ENCODE measurements around the gene NEDD4.
A peak's percentile ranks its signal among the peaks of the same experiment; 100 is the strongest.

The NEDD4 gene

DNA sequence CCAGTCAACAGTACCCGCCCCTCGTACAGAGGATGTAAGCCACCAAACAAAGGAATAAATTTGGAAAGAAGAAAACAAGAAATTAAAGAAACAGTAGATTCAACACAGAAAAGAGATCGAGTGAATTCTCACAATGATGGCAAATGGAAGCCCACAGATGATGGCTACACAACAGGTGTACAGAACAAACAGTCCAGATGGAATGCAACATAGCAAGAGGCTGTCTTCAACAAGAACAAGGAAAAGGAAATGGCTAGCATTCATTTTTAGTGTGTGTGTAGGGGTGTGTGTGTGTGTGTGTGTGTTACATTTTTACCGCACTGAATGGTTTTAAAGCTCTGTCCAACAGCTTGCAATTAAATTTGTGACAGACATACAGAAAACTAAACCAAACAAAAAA, 12.9 kb downstream of the NEDD4 start:
- TF ChIP-seq, protein P1, sequence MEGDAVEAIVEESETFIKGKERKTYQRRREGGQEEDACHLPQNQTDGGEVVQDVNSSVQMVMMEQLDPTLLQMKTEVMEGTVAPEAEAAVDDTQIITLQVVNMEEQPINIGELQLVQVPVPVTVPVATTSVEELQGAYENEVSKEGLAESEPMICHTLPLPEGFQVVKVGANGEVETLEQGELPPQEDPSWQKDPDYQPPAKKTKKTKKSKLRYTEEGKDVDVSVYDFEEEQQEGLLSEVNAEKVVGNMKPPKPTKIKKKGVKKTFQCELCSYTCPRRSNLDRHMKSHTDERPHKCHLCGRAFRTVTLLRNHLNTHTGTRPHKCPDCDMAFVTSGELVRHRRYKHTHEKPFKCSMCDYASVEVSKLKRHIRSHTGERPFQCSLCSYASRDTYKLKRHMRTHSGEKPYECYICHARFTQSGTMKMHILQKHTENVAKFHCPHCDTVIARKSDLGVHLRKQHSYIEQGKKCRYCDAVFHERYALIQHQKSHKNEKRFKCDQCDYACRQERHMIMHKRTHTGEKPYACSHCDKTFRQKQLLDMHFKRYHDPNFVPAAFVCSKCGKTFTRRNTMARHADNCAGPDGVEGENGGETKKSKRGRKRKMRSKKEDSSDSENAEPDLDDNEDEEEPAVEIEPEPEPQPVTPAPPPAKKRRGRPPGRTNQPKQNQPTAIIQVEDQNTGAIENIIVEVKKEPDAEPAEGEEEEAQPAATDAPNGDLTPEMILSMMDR (IDR thresholded peaks at IDR 0.05), result no peak
- Histone ChIP-seq H3K9me3 (no peaks in the 10 kb centered on the region), H3K27ac (no peak overlapping the region), H3K4me3 (ENCODE audit: low read depth in 1 of 2, low read length in 1 of 2) (no peak overlapping the region), H3K36me3 (no peaks in the 10 kb centered on the region), H3K4me1 (ENCODE audit: control insufficient read depth in 1 of 2, insufficient read depth in 1 of 2, low read depth in 1 of 2, low read length in 1 of 2) (peaks cover 14 to 16% of the 10 kb centered on the region in 2 experiments), H3K27me3 (no peaks in the 10 kb centered on the region)

DNA sequence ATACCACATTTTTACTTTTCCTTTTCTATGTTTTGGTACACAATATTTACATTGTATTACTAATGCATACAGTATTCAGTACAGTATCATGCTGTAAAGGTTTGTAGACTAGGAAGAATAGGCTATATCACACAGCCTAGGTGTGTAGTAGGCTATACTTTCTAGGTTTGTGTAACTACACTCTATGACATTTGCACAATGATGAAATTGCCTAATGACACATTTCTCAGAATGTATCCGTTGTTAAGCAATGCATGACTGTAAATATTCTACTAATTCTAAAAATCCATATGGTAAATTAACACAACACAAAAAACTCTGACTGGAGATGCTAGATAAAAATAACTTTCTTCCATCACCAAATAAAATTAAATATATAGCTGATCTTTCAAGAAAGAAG, 16.2 kb downstream of the NEDD4 start:
- Histone ChIP-seq H3K4me3 (ENCODE audit: low read depth in 1 of 2, low read length in 1 of 2) (no peak overlapping the region), H3K27me3 (no peaks in the 10 kb centered on the region), H3K9me3 (no peaks in the 10 kb centered on the region), H3K36me3 (no peaks in the 10 kb centered on the region), H3K4me1 (ENCODE audit: control insufficient read depth in 1 of 2, insufficient read depth in 1 of 2, low read depth in 1 of 2, low read length in 1 of 2) (peaks cover 14 to 16% of the 10 kb centered on the region in 2 experiments), H3K27ac (no peak overlapping the region)
- TF ChIP-seq, protein P1 (IDR thresholded peaks at IDR 0.05), result no peak

DNA sequence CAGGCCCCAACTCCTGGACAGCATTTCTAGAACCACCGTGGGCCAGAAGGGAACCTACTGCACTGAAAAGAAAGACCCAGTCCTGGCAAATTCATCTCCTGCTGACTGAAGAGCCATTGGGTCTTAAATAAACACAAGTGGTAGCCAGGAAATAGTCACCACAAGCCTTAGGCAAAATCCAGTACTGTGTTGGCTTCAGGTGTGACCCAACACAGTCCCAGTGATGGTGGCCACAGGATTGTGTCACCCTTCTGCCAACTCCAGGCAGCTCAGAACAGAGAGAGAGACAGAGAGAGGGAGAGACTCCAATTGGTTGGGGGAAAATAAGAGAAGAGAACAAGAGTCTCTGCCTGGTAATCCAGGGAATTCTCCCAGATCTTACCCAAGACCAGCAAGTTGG, 23.1 kb downstream of the NEDD4 start:
- no peak overlapping the region for H3K4me3 ChIP-seq (ENCODE audit: low read depth in 1 of 2, low read length in 1 of 2)
- peak overlapping the region; percentile 55 for H3K27ac ChIP-seq
- H3K9me3 ChIP-seq, result no peaks in the 10 kb centered on the region
- H3K36me3 ChIP-seq, result no peaks in the 10 kb centered on the region
- TF ChIP-seq, protein P1 (IDR thresholded peaks at IDR 0.05), result no peak
- peaks cover 20 to 23% of the 10 kb centered on the region in 2 experiments for H3K4me1 ChIP-seq (ENCODE audit: control insufficient read depth in 1 of 2, insufficient read depth in 1 of 2, low read depth in 1 of 2, low read length in 1 of 2)
- no peaks in the 10 kb centered on the region for H3K27me3 ChIP-seq

DNA sequence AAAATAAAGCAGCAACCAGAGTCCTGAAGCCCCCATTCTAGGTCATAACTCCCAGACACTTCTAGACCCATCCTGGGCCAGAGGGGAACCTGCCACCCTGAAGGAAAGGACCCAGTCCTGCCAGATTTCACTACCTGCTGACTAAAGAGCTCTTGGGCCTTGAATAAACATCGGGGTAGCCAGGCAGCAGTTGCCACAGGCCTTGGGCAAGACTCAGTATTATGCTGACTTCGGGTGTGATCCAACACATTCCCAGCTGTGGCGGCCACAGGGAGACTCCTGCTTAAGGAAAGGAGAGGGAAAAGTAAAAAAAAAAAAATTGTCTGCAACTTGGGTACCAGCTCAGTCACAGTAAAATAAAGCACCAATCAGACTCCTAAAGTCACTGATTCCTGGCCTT, 23.8 kb downstream of the NEDD4 start:
- H3K27me3 ChIP-seq, result no peaks in the 10 kb centered on the region
- H3K4me1 ChIP-seq (ENCODE audit: control insufficient read depth in 1 of 2, insufficient read depth in 1 of 2, low read depth in 1 of 2, low read length in 1 of 2), result peaks cover 20 to 23% of the 10 kb centered on the region in 2 experiments
- no peak overlapping the region for H3K4me3 ChIP-seq (ENCODE audit: low read depth in 1 of 2, low read length in 1 of 2)
- peaks cover 6% of the 10 kb centered on the region for H3K36me3 ChIP-seq
- H3K27ac ChIP-seq, result peak overlapping the region; percentile 55
- no peaks in the 10 kb centered on the region for H3K9me3 ChIP-seq
- TF ChIP-seq, protein P1 (IDR thresholded peaks at IDR 0.05), result no peak

DNA sequence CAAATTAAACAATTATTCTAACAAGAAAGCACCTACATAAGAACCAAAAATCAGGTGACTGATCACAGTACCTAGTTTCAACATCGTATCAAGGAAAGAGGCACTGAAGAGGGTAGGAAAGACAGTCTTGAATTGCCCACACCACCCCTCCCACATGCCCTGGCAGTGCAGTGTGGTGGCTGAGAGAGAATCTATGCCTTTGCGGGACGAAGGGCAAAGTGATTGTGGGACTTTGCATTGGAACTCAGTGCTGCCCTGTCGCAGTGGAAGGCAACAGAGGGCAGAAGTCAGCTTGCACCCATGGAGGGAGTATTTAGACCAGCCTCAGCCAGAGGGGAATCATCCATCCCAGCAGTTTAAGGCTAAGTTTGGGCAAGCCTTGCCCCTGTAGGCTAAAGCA, 24.5 kb downstream of the NEDD4 start:
- Histone ChIP-seq H3K27me3 (no peaks in the 10 kb centered on the region), H3K4me3 (ENCODE audit: low read depth in 1 of 2, low read length in 1 of 2) (no peak overlapping the region), H3K9me3 (no peaks in the 10 kb centered on the region), H3K36me3 (peaks cover 7% of the 10 kb centered on the region), H3K27ac (no peak overlapping the region), H3K4me1 (ENCODE audit: control insufficient read depth in 1 of 2, insufficient read depth in 1 of 2, low read depth in 1 of 2, low read length in 1 of 2) (peaks cover 20 to 23% of the 10 kb centered on the region in 2 experiments)
- TF ChIP-seq, protein P1 (IDR thresholded peaks at IDR 0.05), result no peak

DNA sequence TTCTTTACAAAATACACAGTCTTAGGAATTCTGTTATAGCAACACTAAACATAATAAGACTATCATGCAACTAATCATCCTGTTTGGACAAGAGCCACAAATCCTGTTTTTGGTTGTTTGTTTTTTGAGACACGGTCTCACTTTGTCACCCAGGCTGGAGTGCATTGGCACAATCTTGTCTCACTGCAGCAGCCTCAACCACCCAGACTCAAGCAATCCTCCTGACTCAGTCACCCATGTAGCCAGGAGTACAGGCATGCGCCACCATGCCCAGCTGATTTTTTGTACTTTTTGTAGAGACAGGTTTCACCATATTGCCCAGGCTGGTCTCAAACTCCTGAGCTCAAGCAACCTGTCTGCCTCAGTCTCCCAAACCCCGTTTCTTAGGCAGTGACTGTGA, 28.3 kb downstream of the NEDD4 start:
- no peaks in the 10 kb centered on the region for H3K9me3 ChIP-seq
- TF ChIP-seq, protein P1 (IDR thresholded peaks at IDR 0.05), result no peak
- peaks cover 7% of the 10 kb centered on the region for H3K36me3 ChIP-seq
- H3K27ac ChIP-seq, result no peak overlapping the region
- H3K4me1 ChIP-seq (ENCODE audit: control insufficient read depth in 1 of 2, insufficient read depth in 1 of 2, low read depth in 1 of 2, low read length in 1 of 2), result peaks cover 13% of the 10 kb centered on the region in 2 experiments
- H3K4me3 ChIP-seq (ENCODE audit: low read depth in 1 of 2, low read length in 1 of 2), result no peak overlapping the region
- H3K27me3 ChIP-seq, result no peaks in the 10 kb centered on the region

Data from neutrophil (primary cell).